D721Med (cell line): Measurements from ENCODE around the gene ADGRA1.
"Not testable (repeated sequence)": the region's sequence is repeated elsewhere in the genome, so short reads cannot be mapped to it uniquely, and the experiment has no call there.

Experiments used
- DNase-seq: peaks from one replicate; pipeline ENCODE4 v3.0.0; 2011; ENCODE audit warnings: low spot score; ENCODE audit not compliant: insufficient read length
- FAIRE-seq: peaks from 2 replicates; lab custom pipeline; 2011; peaks lifted over from hg19 to GRCh38; lab: Jason Lieb, UNC
- CTCF ChIP-seq: IDR thresholded peaks from 2 replicates; pipeline ENCODE4 v1.5.1; 2012; ENCODE audit warnings: mild to moderate bottlenecking, control low read depth; ENCODE audit not compliant: insufficient read depth; ENCODE audit errors: missing control alignments

ADGRA1 gene

GRCh38 chr10:133170092-133170491 lies 82.4 kb downstream of the ADGRA1 start:
- DNase-seq (no peak), FAIRE-seq (no peak)
- TF ChIP-seq CTCF, result no peak

DNA sequence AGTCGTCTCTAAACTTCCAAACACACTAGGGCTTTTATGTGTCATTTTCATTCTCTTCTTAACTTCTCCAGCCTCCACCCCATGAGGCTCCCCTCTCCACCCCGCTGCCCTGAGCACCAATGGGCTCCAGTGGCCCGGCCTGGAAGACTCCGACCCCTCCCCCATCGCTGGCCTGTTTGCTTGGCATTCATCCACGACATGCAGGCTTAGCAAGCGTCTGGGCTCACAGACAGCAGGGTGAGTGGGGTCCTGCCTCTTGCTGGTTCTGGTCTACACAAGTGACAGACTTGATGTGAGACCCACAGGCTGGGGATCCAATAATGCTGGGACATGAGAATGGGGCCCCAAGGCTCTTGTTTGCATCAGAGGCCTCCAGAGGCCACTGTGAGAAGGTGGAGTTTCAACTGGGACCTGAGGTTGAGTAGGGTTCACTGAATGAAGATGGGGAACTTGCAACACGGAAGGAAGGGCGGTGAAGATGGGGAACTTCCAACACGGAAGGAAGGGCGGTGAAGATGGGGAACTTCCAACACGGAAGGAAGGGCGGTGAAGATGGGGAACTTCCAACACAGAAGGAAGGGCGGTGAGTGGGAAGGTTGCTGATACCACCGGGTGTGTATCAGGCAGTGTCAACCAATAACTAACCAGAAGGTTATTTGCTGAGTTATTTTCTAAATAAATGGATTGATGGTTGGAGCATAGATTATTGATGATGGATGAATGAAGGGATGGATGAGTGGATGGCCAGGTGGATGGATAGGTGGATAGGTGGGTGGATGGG lies 86.3 kb downstream of the ADGRA1 start:
- DNase-seq (no peak), FAIRE-seq (no peak)
- no peak for TF ChIP-seq CTCF

DNA sequence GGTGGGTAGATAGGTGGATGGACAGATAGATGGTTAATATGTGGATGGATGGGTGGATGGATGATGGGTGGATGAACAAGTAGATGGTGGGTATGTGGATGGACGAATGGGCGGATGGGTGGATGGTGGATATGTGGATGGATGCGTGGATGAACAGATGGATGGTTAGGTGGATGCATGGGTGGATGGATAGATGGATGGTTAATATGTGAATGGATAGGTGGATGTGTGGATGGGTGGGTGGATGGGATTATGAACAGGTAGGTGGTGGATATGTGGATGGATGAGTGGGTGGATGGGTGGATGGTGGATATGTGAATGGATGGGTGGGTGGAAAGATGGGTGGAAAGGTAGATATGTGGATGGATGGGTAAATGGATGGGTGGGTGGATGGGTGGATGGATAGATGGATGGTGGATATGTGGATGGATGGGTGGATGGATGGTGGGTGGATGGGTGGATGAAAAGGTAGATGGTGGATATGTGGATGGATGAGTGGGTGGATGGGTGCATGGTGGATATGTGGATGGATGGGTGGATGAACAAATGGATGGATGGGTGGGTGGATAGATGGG lies 87.1 kb downstream of the ADGRA1 start:
- FAIRE-seq (no peak), DNase-seq (no peak)
- no peak for TF ChIP-seq CTCF

DNA sequence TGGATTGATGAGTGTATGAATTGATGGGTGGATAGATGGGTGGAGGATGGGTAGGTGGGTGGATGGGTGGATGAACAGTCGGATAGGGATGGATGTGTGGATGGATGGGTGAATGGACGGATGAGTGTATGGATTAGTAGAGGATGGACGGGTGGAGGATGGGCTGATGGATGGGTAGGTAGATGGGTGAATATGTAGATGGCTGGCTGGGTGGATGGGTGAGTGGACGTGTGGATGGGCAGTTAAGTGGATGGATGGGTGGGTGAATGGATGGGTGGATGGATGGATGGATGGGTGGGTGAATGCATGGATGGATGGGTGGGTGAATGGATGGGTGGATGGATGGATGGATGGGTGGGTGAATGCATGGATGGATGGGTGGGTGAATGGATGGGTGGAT lies 87.9 kb downstream of the ADGRA1 start:
- FAIRE-seq, DNase-seq: not testable (repeated sequence)

DNA sequence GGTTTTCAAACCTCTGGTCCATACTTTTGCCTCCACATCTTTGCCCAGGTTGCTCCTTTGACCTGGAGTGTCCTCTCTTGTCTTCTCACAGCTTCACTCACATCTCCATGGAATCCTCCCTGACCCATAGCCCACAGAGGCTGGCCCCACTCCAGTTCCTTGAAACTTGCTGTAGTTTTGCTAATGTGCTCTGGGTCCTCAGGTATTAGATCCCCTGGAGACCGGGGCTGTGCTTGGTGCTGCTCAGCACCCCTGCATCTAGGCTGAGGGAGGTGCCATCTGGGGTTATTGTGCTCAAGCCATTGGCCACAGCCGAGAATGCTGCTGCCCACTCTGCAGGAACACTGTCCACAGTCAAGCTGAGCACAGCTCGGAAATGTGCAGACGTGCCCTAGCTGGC lies 88.8 kb downstream of the ADGRA1 start:
- FAIRE-seq (no peak), DNase-seq (no peak)
- no peak for TF ChIP-seq CTCF

DNA sequence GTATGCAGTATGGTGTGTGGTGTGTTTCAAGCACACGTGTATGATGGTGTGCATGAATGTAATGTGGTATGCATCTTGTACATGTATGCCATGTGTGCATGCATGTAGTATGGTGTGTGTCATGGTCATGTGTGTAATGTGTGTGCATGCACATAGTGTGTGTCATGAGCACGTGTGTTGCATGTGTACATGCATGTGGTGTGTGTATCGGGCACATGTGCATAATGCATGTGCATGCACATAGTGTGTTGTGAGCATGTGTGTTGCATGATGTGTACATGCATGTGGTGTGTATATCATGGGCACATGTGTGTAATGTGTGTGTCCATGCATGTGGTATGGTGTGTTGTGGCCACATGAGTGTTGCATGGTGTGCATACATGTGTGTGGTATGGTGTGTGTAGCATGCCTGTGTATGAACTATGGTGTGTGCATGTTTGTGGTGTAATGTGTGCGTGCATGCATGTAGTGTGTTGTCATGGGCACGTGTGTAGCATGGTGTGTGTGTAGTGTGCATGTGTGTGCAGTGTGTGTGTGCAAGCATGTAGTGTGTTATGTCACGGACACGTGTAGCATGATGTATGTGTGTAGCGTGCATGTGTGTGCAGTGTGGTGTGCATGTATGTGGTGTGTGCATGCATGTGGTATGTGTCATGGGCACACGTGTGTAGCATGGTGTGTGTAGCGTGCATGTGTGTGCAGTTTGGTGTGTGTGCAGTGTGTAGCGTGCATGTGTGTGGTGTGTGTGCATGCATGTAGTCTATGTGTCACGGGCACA lies 89.8 kb downstream of the ADGRA1 start:
- DNase-seq (no peak), FAIRE-seq (no peak)
- no peak for TF ChIP-seq CTCF

DNA sequence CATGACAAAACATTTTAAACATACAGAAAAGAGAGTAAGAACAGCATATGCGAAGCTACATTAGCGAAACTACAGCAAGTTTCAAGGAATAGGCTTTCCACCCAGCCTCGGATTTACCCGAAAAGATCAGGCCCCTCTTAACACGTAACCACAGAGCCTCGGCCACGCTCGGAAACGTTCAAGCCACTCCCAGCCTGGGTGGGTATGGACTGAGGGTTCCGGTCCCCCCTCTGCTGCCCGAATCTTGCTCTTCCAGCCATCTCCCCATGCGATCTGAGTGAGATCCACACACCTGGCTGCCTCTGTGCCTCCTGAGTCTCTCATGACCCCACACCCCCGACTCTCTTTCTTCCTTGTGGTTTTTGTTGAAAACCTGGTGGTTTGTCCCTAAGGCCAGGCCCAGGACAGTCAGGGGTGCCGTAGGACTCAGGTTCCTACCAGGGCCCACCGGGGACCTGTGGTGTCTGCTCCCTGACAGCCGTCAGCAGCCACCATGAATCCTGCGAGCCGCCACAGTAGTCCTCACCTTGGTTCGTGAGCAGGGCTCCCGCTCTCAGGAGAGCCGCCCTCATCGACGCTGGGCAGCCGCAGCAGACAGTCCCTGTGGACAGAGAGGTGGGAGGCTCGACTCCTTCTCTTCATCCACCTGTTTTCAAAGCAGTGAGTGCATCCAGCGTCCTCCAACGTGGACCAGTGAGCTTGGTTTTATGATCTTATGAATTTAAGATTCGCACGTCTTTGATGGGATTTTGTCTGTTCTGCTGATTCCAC lies 90.8 kb downstream of the ADGRA1 start:
- FAIRE-seq (no peak), DNase-seq (no peak)
- TF ChIP-seq CTCF, result no peak
